ENCODE results near the gene LORICRIN. TPM values are rescaled to one million over a fixed set of nuclear protein-coding genes. Genes with fewer than 3 reads are reported as not detected.

LORICRIN gene
- total and polyA plus RNA-seq, 9 donors = 0.07 to 0.25 TPM; not detected in 7

DNA sequence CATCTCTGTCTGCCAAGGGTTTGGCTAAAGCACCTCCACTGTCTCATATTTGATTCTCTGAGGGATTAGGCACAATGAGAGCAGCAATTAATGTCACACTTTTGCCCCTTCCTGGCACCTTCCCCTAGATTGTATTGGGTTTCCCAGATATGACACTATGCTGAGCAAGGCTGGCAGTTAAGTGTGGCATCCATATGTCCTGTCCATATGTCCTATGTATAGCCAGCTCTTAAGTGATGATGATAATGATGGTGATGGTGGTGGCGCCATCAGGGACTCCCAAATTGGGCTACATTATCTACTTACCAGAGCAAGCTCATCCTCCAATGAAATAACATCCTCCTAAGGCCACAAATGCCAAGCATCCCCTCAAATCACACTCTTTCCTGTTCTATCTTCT lies 13.5 kb upstream of the LORICRIN start:
- H3K27ac ChIP-seq = no peak overlapping the region
- H3K27me3 ChIP-seq = no peaks in the 10 kb centered on the region
- TF ChIP-seq POLR2A (IDR thresholded peaks at IDR 0.05) = no peak
- no peak for TF ChIP-seq EP300 (IDR thresholded peaks at IDR 0.05)
- TF ChIP-seq, protein P1, sequence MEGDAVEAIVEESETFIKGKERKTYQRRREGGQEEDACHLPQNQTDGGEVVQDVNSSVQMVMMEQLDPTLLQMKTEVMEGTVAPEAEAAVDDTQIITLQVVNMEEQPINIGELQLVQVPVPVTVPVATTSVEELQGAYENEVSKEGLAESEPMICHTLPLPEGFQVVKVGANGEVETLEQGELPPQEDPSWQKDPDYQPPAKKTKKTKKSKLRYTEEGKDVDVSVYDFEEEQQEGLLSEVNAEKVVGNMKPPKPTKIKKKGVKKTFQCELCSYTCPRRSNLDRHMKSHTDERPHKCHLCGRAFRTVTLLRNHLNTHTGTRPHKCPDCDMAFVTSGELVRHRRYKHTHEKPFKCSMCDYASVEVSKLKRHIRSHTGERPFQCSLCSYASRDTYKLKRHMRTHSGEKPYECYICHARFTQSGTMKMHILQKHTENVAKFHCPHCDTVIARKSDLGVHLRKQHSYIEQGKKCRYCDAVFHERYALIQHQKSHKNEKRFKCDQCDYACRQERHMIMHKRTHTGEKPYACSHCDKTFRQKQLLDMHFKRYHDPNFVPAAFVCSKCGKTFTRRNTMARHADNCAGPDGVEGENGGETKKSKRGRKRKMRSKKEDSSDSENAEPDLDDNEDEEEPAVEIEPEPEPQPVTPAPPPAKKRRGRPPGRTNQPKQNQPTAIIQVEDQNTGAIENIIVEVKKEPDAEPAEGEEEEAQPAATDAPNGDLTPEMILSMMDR (IDR thresholded peaks at IDR 0.05) = no peak
- H3K4me1 ChIP-seq (ENCODE audit: insufficient read depth) = no peaks in the 10 kb centered on the region
- no peak for DNase-seq
- intact Hi-C loops (cut with DNase I) = no loop called here
- H3K36me3 ChIP-seq = no peaks in the 10 kb centered on the region
- no peaks in the 10 kb centered on the region for H3K9me3 ChIP-seq
- no peak overlapping the region for H3K4me3 ChIP-seq
- 93 to 100% (median 100%) methylated on average over 1 of the region's 1 CpG for WGBS, 3 donors

DNA sequence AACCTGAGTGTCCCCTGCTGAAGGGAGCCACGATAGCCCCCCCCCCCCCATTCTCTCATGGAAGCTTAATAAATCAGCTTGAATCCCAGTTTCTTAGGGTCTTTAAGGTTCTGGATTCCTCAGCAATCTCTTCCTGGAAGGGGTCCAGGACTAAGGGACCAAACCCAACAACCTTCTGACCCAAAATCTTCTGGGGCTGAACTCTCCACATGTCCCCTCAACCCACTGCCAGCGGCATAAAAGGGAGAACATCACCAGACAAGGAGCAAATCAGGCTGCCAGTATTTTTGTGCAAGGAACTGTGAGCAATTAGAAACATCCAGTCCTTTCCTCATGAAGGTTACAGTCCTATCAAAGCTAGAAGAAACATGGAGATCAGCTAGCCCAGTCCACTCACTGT lies 12.7 kb upstream of the LORICRIN start:
- no peak overlapping the region for H3K4me3 ChIP-seq
- TF ChIP-seq EP300 (IDR thresholded peaks at IDR 0.05) (no peak), POLR2A (IDR thresholded peaks at IDR 0.05) (no peak)
- TF ChIP-seq, protein P1 (IDR thresholded peaks at IDR 0.05) = no peak
- H3K9me3 ChIP-seq = no peaks in the 10 kb centered on the region
- WGBS, 3 donors = 70 to 85% (median 82%) methylated on average over 2 of the region's 2 CpGs
- DNase-seq = no peak
- H3K4me1 ChIP-seq (ENCODE audit: insufficient read depth) = no peaks in the 10 kb centered on the region
- H3K27ac ChIP-seq = no peak overlapping the region
- no peaks in the 10 kb centered on the region for H3K36me3 ChIP-seq
- no peaks in the 10 kb centered on the region for H3K27me3 ChIP-seq
- intact Hi-C loops (cut with DNase I) = no loop called here

DNA sequence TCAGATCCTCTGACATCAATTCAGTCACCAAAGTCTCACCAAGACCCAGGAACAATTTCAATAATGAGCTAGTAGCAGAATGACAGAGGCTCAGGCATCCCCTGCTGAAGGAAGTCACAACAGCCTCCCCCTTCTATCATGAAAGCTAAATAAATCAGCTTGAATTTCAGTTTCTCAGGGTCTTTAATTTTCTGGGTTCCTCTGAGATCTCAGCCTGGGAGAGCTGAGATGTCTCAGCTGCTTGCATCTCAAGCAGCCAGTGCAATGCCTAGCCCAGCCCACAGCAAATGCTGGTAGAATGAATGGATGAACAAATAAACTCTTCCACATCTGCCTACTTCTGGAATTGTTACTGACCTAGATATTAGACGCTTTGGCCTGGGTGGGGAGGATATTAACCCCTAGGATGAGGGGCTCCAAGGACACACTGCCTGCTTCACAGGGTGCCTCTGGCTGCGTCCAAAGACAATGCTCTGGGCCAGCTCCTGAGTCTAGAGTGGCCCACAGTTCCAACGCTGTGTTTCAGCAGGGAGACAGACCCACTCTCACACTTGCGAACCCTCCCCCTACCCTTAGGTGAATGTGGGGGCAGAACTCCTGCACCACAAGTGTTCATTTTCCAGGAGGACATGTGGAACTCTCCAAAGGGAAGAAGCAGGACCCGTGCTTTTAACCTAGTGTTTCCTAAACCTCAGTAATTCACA lies 11.2 kb upstream of the LORICRIN start:
- no peaks in the 10 kb centered on the region for H3K27me3 ChIP-seq
- H3K9me3 ChIP-seq = no peaks in the 10 kb centered on the region
- TF ChIP-seq POLR2A (IDR thresholded peaks at IDR 0.05) = no peak
- no peaks in the 10 kb centered on the region for H3K4me1 ChIP-seq (ENCODE audit: insufficient read depth)
- intact Hi-C loops (cut with DNase I) = no loop called here
- DNase-seq = no peak
- WGBS, 3 donors = 57 to 62% (median 57%) methylated on average over 5 of the region's 5 CpGs
- H3K27ac ChIP-seq = no peak overlapping the region
- H3K36me3 ChIP-seq = no peaks in the 10 kb centered on the region
- no peak overlapping the region for H3K4me3 ChIP-seq

DNA sequence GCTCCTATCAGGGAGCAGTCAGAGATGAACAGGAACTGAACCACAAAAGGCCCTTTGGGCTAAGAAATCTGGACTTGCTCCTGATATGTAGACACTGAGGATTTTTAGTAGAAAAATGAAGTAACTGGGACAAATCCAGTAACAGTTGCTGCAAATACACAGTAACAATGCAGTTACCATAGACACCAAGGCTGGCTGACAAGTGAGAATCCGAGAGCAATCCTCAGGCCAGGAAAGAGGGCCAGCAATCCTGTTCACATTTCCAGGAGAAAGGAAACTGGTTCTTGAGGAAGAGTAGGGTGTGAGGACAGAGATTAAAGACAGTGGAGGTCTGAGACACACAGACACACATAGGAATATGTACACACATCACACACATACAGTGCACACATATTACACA lies 9.3 kb upstream of the LORICRIN start:
- H3K9me3 ChIP-seq = no peaks in the 10 kb centered on the region
- no peaks in the 10 kb centered on the region for H3K36me3 ChIP-seq
- TF ChIP-seq EP300 (IDR thresholded peaks at IDR 0.05) (no peak), POLR2A (IDR thresholded peaks at IDR 0.05) (no peak)
- TF ChIP-seq, protein P1 (IDR thresholded peaks at IDR 0.05) = no peak
- no peak overlapping the region for H3K27ac ChIP-seq
- H3K27me3 ChIP-seq = no peaks in the 10 kb centered on the region
- intact Hi-C loops (cut with DNase I) = no loop called here
- no peaks in the 10 kb centered on the region for H3K4me1 ChIP-seq (ENCODE audit: insufficient read depth)
- no peak overlapping the region for H3K4me3 ChIP-seq
- DNase-seq = no peak
- WGBS, 3 donors = 9 to 31% (median 27%) methylated on average over 1 of the region's 1 CpG

DNA sequence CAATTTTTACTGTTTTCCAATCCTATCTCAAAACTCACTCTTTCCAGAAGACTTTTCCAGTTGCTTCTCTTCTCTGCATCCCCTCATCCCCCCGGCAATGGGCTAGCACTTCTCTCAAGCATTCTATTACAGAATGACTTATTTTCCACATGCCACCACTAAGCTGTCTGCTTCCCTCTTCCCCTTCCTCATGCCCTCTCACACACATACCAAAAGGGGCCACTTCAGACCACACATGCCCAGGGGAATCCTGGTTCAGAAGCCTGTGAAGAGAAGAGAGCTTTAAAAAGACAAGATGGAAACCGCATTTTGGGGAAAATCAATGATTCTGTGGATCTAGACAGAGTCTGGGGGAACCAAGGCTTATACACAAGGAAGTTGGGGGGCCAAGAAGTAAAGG lies 8.4 kb upstream of the LORICRIN start:
- TF ChIP-seq POLR2A (IDR thresholded peaks at IDR 0.05) (no peak), EP300 (IDR thresholded peaks at IDR 0.05) (no peak)
- TF ChIP-seq, protein P1 (IDR thresholded peaks at IDR 0.05) = no peak
- Histone ChIP-seq H3K4me1 (ENCODE audit: insufficient read depth) (no peaks in the 10 kb centered on the region), H3K36me3 (no peaks in the 10 kb centered on the region), H3K27ac (no peak overlapping the region), H3K27me3 (no peaks in the 10 kb centered on the region), H3K4me3 (no peak overlapping the region), H3K9me3 (no peaks in the 10 kb centered on the region)
- DNase-seq = no peak
- intact Hi-C loops (cut with DNase I) = no loop called here
- 89 to 95% (median 89%) methylated on average over 2 of the region's 2 CpGs for WGBS, 3 donors

Measured in ovary (tissue), 9 donors.